PC-9 (cell line): Measurements from ENCODE around the gene NTSR2. TPM values are rescaled to one million over a fixed set of nuclear protein-coding genes. Genes with fewer than 3 reads are reported as not detected.

ENCODE experiments used
- BruUV-seq: library from RNA; stranded (reverse); fragments of 400-500 nt; replicated peaks from 2 replicates; lab custom pipeline; 2021; lab: Mats Ljungman, UMichigan
- CTCF ChIA-PET: fragments of 300-600 bp; sonication (Branson Sonifier 250); formaldehyde crosslinking; loops from one replicate; lab custom pipeline; 2022; ENCODE audit warnings: antibody characterized with exemption; lab: Charles Lee
- POLR2A ChIA-PET: fragments of 300-600 bp; sonication (Branson Sonifier 250); formaldehyde crosslinking; loops from one replicate; lab custom pipeline; 2022; ENCODE audit warnings: antibody characterized with exemption; ENCODE audit not compliant: unreplicated experiment; lab: Charles Lee
- DNase-seq, 2 experiments: peaks; one replicate each; pipeline versions ENCODE4 v3.0.0 to v3.0.0-alpha.2; 2015 to 2022; ENCODE audit warnings: mixed read lengths in 1 of 2
- H2AFZ ChIP-seq: fragments of 200-600 bp; sonication (generic); 2 replicates; pipeline ENCODE4 v1.8.1; 2017; ENCODE audit warnings: antibody characterized with exemption
- H3F3A ChIP-seq: fragments of 200-600 bp; sonication (generic); 2 replicates; pipeline ENCODE4 v1.8.1; 2017; ENCODE audit warnings: antibody characterized with exemption, mild to moderate bottlenecking, low read depth; ENCODE audit not compliant: insufficient read depth
- H3K27ac ChIP-seq: fragments of 200-600 bp; sonication (generic); 2 replicates; pipeline ENCODE4 v1.6.1; 2016; ENCODE audit warnings: mixed run types
- H3K27me3 ChIP-seq: fragments of 200-600 bp; sonication (generic); 2 replicates; pipeline ENCODE4 v1.6.1; 2016; ENCODE audit warnings: low read depth, mixed run types; ENCODE audit not compliant: insufficient read depth
- H3K36me3 ChIP-seq: fragments of 200-600 bp; sonication (generic); 2 replicates; pipeline ENCODE4 v1.6.1; 2016; ENCODE audit warnings: low read depth, mixed run types
- H3K4me1 ChIP-seq: fragments of 200-600 bp; sonication (generic); replicated peaks from 2 replicates; pipeline ENCODE4 v1.6.1; 2016; ENCODE audit warnings: mixed run types; ENCODE audit not compliant: insufficient read depth
- H3K4me2 ChIP-seq: fragments of 200-600 bp; sonication (generic); 2 replicates; pipeline ENCODE4 v1.6.1; 2017; ENCODE audit warnings: mixed run types
- H3K4me3 ChIP-seq: fragments of 200-600 bp; sonication (generic); 2 replicates; pipeline ENCODE4 v1.6.1; 2016; ENCODE audit warnings: mixed run types
- H3K79me2 ChIP-seq: fragments of 200-600 bp; sonication (generic); 2 replicates; pipeline ENCODE4 v1.6.1; 2017; ENCODE audit warnings: low read depth, mixed run types
- H3K9me2 ChIP-seq: fragments of 200-600 bp; sonication (generic); 2 replicates; pipeline ENCODE4 v1.8.1; 2017; ENCODE audit warnings: mild to moderate bottlenecking; ENCODE audit not compliant: insufficient read depth
- H3K9me3 ChIP-seq: fragments of 200-600 bp; sonication (generic); 2 replicates; pipeline ENCODE4 v1.8.1; 2016; ENCODE audit warnings: low read depth; ENCODE audit not compliant: insufficient read depth
- H4K20me1 ChIP-seq: fragments of 200-600 bp; sonication (generic); 2 replicates; pipeline ENCODE4 v1.8.1; 2017; ENCODE audit not compliant: insufficient read depth
- EZH2 ChIP-seq: fragments of 200-600 bp; sonication (generic); IDR thresholded peaks from 2 replicates; pipeline ENCODE4 v1.8.0; 2017; ENCODE audit warnings: antibody characterized with exemption, low read depth
- intact Hi-C: fragments of 100-400 bp; cut with micrococcal nuclease; formaldehyde crosslinking; loops from one replicate; pipeline ENCODE4 v1.10.0; 2022; ENCODE audit not compliant: unreplicated experiment
- total RNA-seq: library from RNA; stranded (reverse); gene quantifications from 2 replicates; pipeline ENCODE4 v1.2.3, GENCODE V29; 2021
- TF ChIP-seq, protein P1 (sequence below): fragments of 200-600 bp; sonication (generic); conservative IDR thresholded peaks from 2 replicates; pipeline ENCODE4 v1.6.1; 2017; ENCODE audit warnings: mixed run types, antibody characterized with exemption, mild to moderate bottlenecking, moderate library complexity

The NTSR2 gene
- total RNA-seq, 1 experiment from 2014 or later, result not detected

DNA sequence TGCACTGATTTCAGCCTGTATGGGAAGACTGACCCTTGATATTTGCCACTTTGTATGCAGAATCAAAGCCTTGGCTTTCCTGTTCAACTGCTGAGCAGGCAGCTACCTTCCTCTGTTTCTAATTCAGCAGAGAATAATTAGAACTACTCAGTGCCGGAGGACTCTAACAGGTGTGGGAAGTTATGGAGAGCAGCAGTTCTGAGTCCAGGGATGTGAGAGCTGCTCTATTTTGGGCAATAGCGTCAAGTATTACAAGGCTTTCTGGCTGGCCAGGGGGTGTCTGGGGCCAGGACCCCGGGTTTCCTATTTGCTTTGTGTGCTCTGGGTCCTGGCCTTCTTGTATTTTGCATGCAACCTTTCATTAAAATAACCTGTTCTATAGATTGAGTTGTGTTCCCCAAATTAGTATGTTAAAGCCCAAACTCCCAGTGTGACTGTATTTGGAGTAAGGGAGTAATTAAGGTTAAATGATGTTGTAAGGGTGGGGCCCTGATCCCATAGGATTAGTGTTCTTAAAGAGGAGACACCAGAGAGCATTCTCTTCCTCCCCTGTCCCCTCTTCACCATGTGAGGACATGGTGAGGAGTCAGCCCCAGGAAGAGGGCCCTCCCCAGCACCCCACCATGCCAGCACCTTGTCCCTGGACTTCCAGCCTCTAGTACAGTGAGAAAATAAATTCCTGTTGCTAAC, 5.6 kb upstream of the NTSR2 start:
- no peaks in the 10 kb centered on the region for H4K20me1 ChIP-seq
- TF ChIP-seq, protein P1, sequence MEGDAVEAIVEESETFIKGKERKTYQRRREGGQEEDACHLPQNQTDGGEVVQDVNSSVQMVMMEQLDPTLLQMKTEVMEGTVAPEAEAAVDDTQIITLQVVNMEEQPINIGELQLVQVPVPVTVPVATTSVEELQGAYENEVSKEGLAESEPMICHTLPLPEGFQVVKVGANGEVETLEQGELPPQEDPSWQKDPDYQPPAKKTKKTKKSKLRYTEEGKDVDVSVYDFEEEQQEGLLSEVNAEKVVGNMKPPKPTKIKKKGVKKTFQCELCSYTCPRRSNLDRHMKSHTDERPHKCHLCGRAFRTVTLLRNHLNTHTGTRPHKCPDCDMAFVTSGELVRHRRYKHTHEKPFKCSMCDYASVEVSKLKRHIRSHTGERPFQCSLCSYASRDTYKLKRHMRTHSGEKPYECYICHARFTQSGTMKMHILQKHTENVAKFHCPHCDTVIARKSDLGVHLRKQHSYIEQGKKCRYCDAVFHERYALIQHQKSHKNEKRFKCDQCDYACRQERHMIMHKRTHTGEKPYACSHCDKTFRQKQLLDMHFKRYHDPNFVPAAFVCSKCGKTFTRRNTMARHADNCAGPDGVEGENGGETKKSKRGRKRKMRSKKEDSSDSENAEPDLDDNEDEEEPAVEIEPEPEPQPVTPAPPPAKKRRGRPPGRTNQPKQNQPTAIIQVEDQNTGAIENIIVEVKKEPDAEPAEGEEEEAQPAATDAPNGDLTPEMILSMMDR, result no peak
- TF ChIP-seq EZH2, result no peak
- peaks cover 15% of the 10 kb centered on the region for H3F3A ChIP-seq
- intact Hi-C loops, result no loop called here
- H3K79me2 ChIP-seq, result no peaks in the 10 kb centered on the region
- H3K9me2 ChIP-seq, result no peaks in the 10 kb centered on the region
- CTCF ChIA-PET, result no interaction called here
- POLR2A ChIA-PET, result no interaction called here
- H3K9me3 ChIP-seq, result 0 out of 2 replicates have a peak, but pooled peaks cover 6% of the 10 kb centered on the region
- H3K27ac ChIP-seq, result no peak overlapping the region
- H2AFZ ChIP-seq, result no peak overlapping the region
- H3K36me3 ChIP-seq, result no peaks in the 10 kb centered on the region
- BruUV-seq, result no TSS peak
- H3K4me2 ChIP-seq, result no peak overlapping the region
- 0 out of 2 replicates have a peak, but pooled peaks cover 4% of the 10 kb centered on the region for H3K27me3 ChIP-seq
- no peak for DNase-seq
- H3K4me1 ChIP-seq, result peaks cover 18% of the 10 kb centered on the region
- H3K4me3 ChIP-seq, result no peak overlapping the region

- Histone ChIP-seq H3K9me3 (0 out of 2 replicates have a peak, but pooled peaks cover 6% of the 10 kb centered on the region), H3K36me3 (no peaks in the 10 kb centered on the region), H4K20me1 (no peaks in the 10 kb centered on the region), H3K27ac (no peak overlapping the region), H2AFZ (no peak overlapping the region), H3K4me1 (peaks cover 12% of the 10 kb centered on the region), H3K4me3 (no peak overlapping the region), H3K4me2 (no peak overlapping the region), H3K27me3 (0 out of 2 replicates have a peak, but pooled peaks cover 4% of the 10 kb centered on the region), H3K9me2 (no peaks in the 10 kb centered on the region), H3F3A (peaks cover 15% of the 10 kb centered on the region), H3K79me2 (no peaks in the 10 kb centered on the region)
- BruUV-seq, result no TSS peak
- CTCF ChIA-PET, result no interaction called here
- no peak for DNase-seq
- intact Hi-C loops, result no loop called here
- POLR2A ChIA-PET, result no interaction called here
- TF ChIP-seq EZH2, result no peak
- TF ChIP-seq, protein P1, result no peak
Observed at GRCh38 chr2:11674983-11675382, 5.0 kb upstream of the NTSR2 start.

- no peak overlapping the region for H2AFZ ChIP-seq
- no peaks in the 10 kb centered on the region for H3K9me2 ChIP-seq
- H3F3A ChIP-seq, result peaks cover 15% of the 10 kb centered on the region
- no peaks in the 10 kb centered on the region for H4K20me1 ChIP-seq
- DNase-seq, result no peak
- 0 out of 2 replicates have a peak, but pooled peaks cover 6% of the 10 kb centered on the region for H3K9me3 ChIP-seq
- no peaks in the 10 kb centered on the region for H3K27me3 ChIP-seq
- H3K4me1 ChIP-seq, result peaks cover 11% of the 10 kb centered on the region
- POLR2A ChIA-PET, result no interaction called here
- intact Hi-C loops, result no loop called here
- TF ChIP-seq, protein P1, result no peak
- TF ChIP-seq EZH2, result no peak
- H3K4me2 ChIP-seq, result no peak overlapping the region
- H3K79me2 ChIP-seq, result no peaks in the 10 kb centered on the region
- BruUV-seq, result no TSS peak
- CTCF ChIA-PET, result interaction anchor here (0.6 kb wide), 1 partner anchor 1885 kb away, joined by 3 read pairs; no protein-coding TSS in a partner anchor
- H3K4me3 ChIP-seq, result no peak overlapping the region
- no peaks in the 10 kb centered on the region for H3K36me3 ChIP-seq
- no peak overlapping the region for H3K27ac ChIP-seq
Observed at GRCh38 chr2:11672407-11672806, 2.4 kb upstream of the NTSR2 start.
